LoVo (cell line): ENCODE measurements around the gene ZSWIM4.
"Not testable (repeated sequence)": the region's sequence is repeated elsewhere in the genome, so short reads cannot be mapped to it uniquely, and the experiment has no call there.

Source experiments
- DNase-seq: peaks from one replicate; pipeline ENCODE4 v3.0.0-alpha.2; 2016; ENCODE audit warnings: low spot score

The ZSWIM4 gene

GRCh38 chr19:13794757-13795589 lies at the start of gene ZSWIM4:
Gene ZSWIM4, plus strand, starts transcription at chr19:13795443. Its CDS starts 206 bp downstream, at chr19:13795649.
- DNase-seq = peak; percentile 99

GRCh38 chr19:13747098-13747453 lies 48.2 kb upstream of the ZSWIM4 start:
- no peak for DNase-seq

GRCh38 chr19:13748169-13748828 lies 46.9 kb upstream of the ZSWIM4 start:
- DNase-seq = no peak

- no peak for DNase-seq
Measured at GRCh38 chr19:13751436-13751835, 43.8 kb upstream of the ZSWIM4 start.

GRCh38 chr19:13753622-13754021 lies 41.6 kb upstream of the ZSWIM4 start:
- not testable (repeated sequence) for DNase-seq

- DNase-seq = no peak
Measured at GRCh38 chr19:13756210-13756609, 39.0 kb upstream of the ZSWIM4 start.

- DNase-seq = no peak
Measured at GRCh38 chr19:13757805-13758772, 37.2 kb upstream of the ZSWIM4 start.

GRCh38 chr19:13758795-13759194 lies 36.4 kb upstream of the ZSWIM4 start:
- no peak for DNase-seq

- no peak for DNase-seq
Measured at GRCh38 chr19:13761423-13761822, 33.8 kb upstream of the ZSWIM4 start.

- DNase-seq = no peak
Measured at GRCh38 chr19:13762635-13763235, 32.5 kb upstream of the ZSWIM4 start.

GRCh38 chr19:13763265-13763664 lies 32.0 kb upstream of the ZSWIM4 start:
- DNase-seq = no peak

- DNase-seq = peak; percentile 80
Measured at GRCh38 chr19:13764101-13764807, 31.0 kb upstream of the ZSWIM4 start, which contains the start of gene MRI1. Gene MRI1, plus strand, starts transcription at chr19:13764522. Its CDS starts 67 bp downstream, at chr19:13764589.

GRCh38 chr19:13764821-13765394 lies 30.3 kb upstream of the ZSWIM4 start:
- no peak for DNase-seq

GRCh38 chr19:13765395-13766094 lies 29.7 kb upstream of the ZSWIM4 start:
- DNase-seq = no peak

- DNase-seq = no peak
Measured at GRCh38 chr19:13766095-13766481, 29.2 kb upstream of the ZSWIM4 start.

- no peak for DNase-seq
Measured at GRCh38 chr19:13768510-13768909, 26.7 kb upstream of the ZSWIM4 start.

GRCh38 chr19:13770013-13770635 lies 25.1 kb upstream of the ZSWIM4 start:
- DNase-seq = no peak

GRCh38 chr19:13774217-13775191 lies 20.7 kb upstream of the ZSWIM4 start, which contains the start of gene C19orf53:
Gene C19orf53, plus strand, starts transcription at chr19:13774456. Its CDS starts 22 bp downstream, at chr19:13774478.
- DNase-seq = peak; percentile 90
